G401.6 (cell line): Measurements from ENCODE around the gene SMYD1.

Source experiments
- FAIRE-seq: peaks from 2 replicates; lab custom pipeline; 2012; peaks lifted over from hg19 to GRCh38; lab: Jason Lieb, UNC

SMYD1 gene

DNA sequence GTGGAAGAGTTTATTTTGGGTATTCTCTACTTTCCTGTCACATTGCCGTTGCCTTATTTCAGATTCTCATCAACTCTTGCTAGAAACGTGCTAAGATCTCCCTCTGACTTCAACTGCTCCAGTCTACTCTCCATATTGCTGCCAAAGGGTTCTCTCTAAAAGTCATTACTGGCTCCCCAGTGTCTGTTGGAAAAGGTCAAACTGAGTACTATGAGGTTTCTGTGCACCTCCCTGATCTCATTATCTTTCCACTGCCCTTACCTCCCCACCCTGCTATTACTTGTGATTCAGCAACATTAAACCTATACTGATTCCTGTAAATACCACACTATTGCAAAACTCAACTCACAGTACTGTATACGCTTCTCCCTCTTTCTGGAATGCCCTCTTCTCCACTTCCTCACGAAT is 10.2 kb upstream of the SMYD1 start:
- no peak for FAIRE-seq

DNA sequence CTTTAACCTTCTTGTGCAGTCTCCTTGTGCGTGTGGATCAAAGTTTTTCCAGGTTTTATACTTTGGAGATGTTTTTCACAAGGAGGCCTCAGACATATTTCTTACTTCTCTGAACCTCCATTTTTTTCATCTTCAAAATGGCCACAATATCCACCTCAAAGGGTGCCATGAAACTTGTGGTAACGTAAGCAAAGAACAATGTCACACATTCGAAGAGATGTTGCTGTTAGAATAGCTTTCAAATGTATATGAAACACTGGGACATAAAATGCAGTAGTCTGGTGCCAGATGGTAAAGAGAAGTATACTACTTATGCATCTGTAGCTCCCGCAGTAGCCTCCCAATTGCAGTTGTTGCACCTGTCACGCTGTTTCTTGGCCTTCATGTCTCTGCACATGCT is 9.4 kb upstream of the SMYD1 start:
- no peak for FAIRE-seq

DNA sequence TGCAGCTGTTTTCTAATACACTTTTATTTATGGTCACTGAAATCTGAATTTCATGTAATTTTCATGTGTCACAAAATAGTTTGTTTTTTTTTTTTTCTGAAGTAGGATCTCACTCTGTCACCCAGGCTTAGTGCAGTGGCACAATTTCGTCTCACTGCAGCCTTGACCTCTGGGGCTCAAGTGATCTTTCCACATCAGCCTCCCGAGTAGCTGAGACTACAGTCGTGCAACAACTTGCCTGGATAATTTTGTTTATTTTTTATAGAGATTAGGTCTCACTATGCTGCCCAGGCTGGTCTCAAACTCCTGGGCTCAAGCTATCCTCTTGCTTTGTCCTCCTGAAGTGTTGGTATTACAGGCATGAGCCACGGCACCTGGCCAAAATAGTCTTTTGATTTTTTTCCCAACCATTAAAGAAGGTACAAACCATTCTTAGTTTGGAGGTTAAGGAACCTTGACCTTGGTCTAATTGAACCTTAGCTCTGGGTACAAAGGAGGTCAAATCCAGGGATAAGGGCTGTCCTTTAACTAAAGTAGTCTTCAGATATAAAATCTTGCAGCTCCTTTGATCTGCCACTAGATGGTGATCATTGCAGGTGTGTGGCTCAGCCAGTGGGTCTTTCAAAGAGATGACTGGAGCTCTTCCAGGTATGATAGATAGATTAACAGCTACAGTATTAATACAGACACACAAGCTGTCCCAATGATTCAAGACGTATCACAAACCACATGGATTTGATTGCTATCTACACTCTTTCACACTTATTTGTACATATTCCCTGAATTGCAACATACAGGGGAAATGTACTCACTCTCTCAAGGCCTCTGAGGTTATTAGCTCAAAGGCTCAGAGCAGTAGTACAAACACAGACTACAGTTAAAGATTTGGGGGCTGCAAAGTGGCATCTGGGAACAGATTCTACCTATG is 7.4 kb upstream of the SMYD1 start:
- FAIRE-seq = peak; percentile 60

DNA sequence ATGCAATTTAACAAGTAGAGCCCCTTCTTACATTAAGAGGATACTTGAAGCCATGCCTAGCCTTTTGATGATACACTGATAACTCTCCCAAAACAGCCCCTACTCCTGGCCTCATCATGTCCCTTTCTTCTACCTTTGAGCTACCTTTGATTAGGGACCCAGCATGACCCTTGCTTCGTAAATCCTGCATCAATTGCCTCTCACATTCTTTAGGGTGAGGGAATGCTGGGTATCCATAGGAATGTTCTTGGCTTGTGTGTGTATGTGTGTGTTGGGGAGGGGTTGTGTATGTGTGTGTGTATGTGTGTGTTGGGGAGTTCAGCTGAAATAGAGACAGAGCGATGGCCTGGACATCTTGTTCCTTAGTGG is 6.7 kb upstream of the SMYD1 start:
- no peak for FAIRE-seq

DNA sequence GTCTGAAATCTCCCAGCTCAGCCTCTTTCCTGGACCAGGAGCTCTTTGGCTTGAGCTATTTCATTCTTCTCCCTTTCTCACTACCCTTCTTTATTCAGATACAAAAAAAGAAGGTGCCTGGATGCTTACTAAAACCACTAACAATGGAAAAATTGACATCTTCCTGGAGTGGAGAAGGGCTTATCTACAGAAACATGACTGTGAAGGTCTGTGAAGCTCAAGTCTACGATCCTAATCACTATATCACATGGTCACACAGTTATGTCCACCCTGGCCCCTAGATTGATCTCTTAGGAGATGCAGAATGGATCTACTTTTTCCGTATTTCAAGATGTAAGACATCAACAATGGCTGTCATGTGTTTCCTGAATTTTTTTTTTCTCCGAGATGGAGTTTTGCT is 6.3 kb upstream of the SMYD1 start:
- no peak for FAIRE-seq

DNA sequence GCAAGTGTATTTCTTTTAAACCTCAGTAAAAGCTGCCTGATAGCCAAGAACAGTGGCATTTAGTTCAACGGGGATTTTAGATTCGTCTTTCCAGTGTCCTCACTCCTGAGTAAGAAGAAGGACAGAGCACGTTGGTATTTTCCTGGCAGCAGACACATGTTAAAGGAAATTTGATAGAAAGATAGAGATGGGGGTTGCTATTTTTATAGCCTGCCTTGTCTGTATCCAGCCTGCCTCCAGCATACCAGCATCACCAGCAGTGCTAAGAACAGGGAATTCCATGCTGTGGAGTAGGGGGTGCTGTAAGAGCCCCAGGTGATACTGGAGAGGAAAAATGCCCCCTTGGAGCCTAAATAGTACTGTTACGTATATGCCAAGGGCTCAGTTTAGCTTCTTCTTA is 1.1 kb upstream of the SMYD1 start:
- FAIRE-seq = no peak

DNA sequence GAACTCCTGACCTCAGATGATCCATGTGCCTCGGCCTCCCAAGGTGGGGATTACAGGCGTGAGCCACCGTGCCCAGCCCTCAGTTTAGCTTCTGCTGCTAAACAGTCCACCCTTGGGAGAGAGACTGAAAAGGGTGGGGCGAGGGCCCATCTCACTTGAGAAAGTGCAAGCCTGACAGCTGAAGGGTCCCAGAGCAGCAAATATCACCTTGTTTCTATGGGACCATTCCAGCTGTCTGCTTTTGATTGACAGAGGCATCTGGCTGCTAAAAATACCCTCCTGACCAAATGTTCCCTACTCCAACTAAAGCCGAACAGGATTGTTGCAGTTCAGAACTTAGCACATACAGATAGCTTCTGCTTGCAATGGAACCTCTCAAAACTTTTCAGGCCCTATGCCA is 436 bp upstream of the SMYD1 start:
- FAIRE-seq = no peak

DNA sequence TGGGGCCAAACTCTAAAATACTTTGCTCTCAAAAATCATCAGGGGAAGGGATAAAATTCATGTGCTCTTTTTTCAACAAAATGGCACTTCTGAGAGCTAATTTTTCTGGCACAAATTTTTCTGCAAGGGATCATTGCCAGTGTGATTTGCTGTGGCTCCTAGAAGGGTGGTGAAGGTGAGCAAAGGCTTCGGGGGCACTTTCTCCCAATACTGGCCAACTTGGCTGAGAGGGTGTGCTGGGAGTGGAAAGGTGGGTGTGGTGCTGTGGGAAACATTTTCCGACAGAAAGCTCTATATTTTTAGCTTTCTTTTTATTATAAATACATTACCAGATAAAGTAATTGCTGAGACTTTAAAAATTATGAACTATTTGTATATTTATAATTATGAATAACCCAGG is 419 bp downstream of the SMYD1 start:
- no peak for FAIRE-seq

DNA sequence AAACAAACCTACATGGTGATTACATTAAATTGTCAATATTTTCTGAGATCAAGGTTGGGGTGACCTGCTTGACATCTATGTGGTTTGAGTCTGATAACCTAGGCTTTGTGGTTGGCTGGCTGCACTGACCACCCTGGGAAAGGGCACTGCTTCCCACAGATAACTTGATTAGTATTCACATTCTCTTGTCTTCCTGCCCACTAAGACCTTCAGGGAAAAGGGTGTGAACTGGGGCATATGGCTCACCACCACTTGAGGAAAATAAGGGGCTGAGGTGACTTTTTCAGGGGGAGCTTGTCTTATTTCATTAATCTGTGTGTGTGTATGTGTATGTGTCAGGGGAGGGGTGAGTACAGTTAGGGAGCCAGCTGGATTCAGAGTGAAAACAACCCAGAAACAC is 1.5 kb downstream of the SMYD1 start:
- no peak for FAIRE-seq

DNA sequence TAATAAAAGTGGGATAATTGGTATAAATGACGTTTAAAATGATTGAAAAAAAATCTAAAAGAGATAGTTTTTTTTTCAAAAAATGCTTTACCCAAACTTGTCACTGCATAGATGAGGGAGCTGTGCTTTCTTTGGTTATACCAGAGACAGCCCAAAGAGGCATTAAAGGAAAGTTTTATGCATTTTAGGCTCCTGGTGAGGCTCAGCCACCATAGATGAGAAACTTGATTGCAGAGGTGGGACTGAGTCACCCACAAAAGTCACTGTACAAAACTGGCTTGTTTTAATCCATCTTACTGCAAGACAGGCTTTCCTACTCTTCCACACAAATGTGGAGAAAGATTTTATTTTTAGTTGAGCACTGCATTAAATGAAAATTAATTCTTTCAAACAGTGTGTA is 2.4 kb downstream of the SMYD1 start:
- no peak for FAIRE-seq

DNA sequence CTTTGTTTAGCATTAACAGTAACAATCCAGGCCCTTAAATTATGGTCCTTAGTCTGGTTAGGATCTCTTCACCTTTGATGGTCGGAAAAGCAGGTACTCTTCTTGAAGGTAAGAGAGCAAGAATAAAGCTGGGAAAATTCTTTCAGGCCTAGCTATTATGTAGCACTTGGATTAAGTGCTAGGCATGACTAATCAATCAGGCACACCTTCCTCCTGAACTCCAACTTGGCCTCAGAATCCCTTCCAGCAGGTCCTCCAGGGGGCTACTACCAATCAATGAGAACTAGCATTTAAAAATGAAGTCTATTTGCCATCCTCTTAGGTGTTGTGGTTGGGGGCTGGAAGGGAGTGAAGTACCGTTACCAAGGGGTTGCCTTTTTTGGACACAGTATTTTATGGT is 3.7 kb downstream of the SMYD1 start:
- FAIRE-seq = no peak

DNA sequence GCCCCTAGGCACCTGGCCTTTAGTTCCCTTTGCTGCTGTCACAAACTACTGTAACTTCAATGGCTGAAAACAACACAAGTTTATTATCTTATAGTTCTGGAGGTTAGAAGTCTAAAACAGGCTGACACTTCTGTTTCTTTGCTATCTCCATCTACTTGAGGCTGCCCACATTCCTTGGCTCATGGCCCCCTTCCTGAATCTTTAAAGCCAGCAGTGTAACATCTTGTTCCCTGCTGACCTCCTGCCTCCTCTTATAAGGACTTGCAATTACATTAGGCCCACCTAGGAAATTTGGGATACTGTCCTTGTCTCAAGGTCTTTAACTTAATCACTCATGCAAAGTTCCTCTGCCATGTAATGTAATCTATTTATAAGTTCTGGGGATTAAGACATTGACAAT is 6.5 kb downstream of the SMYD1 start:
- no peak for FAIRE-seq

DNA sequence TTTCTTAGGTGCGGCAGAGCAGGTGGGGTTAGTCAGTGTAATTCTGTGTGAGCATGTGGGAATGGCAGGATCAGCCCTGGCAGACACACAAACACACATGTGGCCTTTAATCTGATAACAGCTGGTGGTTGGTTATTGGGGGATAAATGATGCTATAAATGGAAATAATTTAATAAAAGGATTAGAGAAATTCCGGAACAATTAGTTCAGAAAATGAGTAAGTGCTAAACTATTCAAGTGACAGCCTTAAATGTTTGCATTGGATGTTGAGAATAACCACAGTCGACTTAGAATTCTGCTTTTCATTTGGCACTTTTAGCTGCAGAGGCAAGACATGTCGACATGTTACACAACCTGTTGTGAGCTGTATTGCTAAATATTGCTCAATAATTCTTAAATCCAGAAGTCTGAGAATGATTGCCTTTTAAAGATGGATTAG is 7.2 kb downstream of the SMYD1 start:
- no peak for FAIRE-seq

DNA sequence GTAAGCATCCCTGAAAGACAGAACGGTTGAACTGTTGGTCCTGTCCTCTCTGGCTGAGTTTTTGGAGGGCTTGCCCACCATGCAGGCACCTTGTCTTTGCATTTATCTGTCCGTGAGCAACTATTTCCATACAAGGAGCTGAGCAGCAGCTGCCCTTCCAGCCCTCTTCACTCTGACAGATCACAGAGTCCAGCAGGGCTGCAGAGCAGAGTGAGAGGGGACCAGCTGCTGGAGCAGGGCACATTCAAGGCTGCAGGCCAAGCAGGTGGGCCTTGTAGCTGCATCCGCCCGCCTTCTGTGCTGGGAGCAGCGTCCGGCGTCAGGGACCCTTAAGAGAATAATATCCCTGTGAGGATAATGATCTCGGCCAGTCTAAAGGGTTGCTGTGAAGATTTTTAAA is 9.5 kb downstream of the SMYD1 start:
- FAIRE-seq = no peak

DNA sequence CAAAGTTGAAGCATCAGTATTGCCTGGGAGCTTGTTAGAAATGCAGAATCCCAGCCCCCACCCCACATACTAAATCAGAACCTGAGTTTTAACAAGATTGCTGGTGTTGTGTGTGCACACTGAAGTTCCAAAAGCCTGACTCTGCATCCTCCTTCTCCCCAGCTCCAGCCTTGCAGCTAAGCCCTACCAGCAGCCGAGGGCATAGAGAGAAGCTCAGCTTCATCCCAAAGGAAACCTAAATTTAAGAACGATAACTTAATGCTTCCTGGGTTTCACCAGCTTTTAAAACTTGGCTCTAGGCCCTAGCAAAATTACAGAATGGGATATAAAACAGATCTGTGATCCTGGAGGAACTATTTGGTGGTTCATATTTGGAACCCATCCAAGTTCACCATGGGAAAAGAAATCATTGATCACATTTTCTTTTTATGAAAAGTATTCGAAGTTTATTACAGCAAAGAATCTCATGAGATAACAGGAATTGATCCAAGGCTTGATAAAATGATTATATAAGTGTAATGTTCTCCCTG is 11.1 kb downstream of the SMYD1 start:
- no peak for FAIRE-seq

DNA sequence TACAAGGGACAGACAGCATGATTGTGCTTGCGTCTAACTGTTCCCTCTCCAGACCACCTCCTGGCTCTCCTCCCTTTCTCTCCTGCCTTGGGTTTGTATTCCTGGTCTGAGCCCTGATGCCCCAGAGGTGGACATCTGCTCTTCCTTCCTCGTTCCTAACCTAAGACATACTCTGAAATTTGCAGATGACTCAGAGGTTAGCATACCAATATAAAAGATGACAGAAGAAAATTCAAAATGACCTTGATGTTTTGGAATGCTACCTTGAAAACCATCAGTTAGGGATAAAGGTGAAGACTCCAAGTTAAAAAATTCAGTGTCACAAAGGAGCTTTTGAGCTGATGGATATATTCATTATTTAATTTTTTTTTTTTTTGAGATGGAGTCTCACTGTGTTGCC is 12.9 kb downstream of the SMYD1 start:
- FAIRE-seq = no peak

DNA sequence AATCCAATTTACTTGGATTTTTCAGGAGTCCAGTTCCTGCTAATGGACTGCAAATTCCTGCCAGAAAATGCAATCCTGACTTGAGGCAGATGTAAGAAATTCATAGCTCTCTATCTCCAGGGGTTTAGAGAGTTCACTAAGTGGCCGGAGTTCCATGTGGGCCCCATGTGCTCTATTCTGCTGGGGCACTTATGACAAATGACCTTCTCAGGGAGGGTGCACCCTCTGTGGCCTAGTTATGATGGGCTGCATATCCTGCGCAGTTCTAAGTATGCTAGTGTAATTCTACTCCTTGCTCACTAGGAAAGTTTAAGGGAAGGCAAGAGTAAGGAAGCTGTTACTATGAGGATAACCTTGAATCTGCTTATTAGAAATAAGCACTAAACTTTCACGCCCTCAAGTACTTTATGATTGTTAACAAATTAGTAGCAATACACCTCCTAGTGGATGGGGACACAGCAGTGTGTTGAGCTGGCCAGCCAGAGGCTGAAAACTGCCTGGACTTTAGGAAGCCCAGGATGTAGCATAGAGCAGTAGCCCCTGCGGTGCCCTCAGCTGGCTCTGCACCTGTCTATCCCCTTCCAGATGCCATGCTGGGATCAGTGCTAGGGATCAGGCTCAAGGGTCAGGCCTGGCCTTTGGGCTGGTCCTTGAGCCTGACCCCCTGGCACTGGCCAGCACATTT is 14.4 kb downstream of the SMYD1 start:
- FAIRE-seq = no peak

DNA sequence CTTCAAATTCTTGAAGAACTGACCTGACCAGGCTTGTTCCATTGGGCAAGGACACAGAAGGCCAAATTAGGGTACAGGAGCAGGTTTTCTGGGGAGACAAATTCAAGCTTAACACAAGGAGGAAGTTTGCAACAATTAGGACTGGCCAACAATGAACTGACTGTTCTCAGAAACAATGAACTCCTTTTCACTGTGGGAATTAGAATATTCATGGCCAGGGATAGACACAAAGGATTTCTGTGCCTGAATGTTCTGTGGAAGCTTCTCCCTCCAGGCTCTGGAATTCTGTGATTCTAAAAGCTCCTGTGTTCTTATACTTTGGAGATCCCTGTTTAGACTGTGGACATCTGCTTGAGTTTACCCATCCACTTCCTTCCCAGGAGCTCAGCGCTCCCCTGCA is 15.2 kb downstream of the SMYD1 start:
- no peak for FAIRE-seq

DNA sequence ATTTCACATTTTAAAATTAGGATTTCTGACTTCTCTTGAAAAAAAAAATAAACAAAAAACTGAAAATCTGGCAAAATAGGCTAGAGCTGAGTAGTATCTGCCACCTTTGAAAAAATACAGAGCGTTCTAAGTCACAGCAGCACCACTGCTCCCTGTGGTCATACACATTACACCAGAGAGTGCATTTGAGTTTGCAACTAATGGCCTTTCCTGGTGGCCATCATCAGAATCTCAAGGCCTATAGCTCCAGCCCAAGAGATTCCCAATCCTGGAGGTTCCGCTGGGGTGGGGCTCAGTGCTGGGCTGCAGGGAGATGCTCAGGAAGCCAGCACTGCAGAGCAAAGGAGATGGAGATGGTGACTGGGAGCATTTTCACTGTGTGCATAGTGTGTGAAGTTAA is 17.5 kb downstream of the SMYD1 start:
- no peak for FAIRE-seq

DNA sequence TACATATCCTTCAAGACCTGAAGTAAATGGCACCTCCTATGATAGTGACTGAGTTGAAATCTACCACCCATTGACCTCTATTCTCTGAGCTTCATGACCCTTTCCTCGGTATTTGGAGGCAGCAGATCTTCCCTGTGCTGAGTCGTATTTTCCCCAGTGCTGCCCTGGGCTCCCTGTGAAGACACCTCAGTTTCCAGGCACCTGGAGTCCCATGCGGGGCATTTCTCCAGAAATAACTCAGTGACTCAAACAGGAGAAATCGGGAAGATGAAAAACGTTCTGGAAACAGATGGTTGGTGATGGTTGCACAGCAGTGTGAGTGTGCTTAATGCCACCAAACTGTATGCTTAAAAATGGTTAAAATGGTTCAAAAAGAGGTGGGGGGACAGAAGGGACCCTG is 18.0 kb downstream of the SMYD1 start:
- FAIRE-seq = no peak

DNA sequence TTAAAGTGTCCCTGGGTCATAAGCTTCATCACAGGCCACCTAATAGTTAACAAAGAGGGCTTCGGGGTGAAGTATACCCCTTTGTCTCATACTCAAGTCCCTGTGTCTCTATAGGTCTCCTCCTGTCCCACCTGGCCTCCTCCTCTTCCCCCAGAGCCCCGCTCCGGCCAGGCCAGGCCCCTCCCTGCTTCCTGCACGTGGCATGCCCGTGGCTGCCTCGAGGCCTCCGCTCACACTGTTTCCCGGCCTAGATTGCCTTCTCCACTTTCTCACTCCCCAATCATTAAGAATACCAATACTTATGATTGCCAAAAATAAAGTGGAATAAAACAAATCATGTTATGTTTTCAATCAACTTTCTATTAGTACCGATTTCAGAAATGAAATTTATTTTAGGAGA is 18.8 kb downstream of the SMYD1 start:
- FAIRE-seq = no peak

DNA sequence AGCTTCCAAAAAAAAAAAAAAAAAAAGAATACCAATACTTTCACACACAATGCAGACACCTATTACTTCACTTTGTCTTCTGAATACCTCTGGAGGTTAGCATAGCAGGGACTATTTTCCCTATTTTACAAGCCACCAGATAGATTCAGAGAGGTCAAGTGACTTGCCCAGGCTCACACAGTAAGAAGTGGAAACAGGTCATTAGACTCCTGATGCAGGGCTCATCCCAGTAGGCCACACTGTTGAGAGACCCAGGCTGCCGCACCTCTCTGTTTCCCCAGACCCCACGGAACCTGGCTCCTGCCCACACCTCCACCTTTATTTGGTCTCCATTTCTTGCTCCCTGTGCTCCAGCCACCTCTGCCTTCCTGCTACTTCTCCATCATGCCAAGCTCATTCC is 19.4 kb downstream of the SMYD1 start:
- FAIRE-seq = no peak

DNA sequence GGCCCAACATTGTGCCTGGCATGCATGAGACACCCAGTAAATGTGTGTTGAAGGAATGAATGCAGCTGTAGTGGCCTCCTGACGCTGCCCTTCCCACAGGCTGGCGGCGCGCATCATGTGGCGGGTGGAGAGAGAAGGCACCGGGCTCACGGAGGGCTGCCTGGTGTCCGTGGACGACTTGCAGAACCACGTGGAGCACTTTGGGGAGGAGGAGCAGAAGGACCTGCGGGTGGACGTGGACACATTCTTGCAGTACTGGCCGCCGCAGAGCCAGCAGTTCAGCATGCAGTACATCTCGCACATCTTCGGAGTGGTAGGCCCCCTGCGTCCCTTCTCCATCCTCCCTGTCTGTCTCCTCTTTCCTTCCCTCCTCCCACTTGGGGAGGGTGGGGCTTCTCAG is 20.1 kb downstream of the SMYD1 start:
- FAIRE-seq = no peak

DNA sequence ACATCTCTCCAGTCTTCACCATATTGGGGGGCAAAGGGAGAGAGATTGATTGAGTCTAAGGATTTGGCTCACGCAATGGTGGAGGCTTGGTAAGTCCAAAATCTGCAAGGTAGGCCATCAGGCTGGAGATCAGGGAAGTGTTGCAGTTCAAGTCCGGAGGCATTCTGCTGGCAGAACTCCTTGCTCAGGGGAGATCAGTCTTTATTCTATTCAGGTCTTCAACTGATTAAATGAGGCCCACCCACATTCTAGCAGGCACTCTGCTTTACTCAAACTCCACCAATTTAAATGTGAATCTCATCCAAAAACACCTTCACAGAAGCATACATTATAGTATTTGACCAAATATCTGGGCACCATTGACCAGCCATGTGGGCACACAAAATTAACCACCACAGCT is 21.4 kb downstream of the SMYD1 start:
- no peak for FAIRE-seq
